GM15510 (cell line): Measurements from ENCODE around the gene BIRC6.

ENCODE experiments used
- POLR2A ChIP-seq: IDR thresholded peaks from 3 replicates; pipeline ENCODE4 v1.6.1; 2011; ENCODE audit warnings: borderline replicate concordance; ENCODE audit not compliant: insufficient read length; ENCODE audit errors: extremely low read depth

The BIRC6 gene

GRCh38 chr2:32423536-32423935 is 66.7 kb downstream of the BIRC6 start:
- no peak for TF ChIP-seq POLR2A

- TF ChIP-seq POLR2A: no peak
Measured at GRCh38 chr2:32424739-32425138, 67.9 kb downstream of the BIRC6 start.

- no peak for TF ChIP-seq POLR2A
Measured at GRCh38 chr2:32425719-32426141, 68.9 kb downstream of the BIRC6 start.

- TF ChIP-seq POLR2A: no peak
Measured at GRCh38 chr2:32427672-32428610, 71.1 kb downstream of the BIRC6 start.

- TF ChIP-seq POLR2A: no peak
Measured at GRCh38 chr2:32430804-32431203, 74.0 kb downstream of the BIRC6 start.

GRCh38 chr2:32436150-32436549 is 79.3 kb downstream of the BIRC6 start:
- TF ChIP-seq POLR2A: no peak

GRCh38 chr2:32442020-32442467 is 85.2 kb downstream of the BIRC6 start:
- TF ChIP-seq POLR2A: no peak

GRCh38 chr2:32446369-32446768 is 89.5 kb downstream of the BIRC6 start:
- no peak for TF ChIP-seq POLR2A

- no peak for TF ChIP-seq POLR2A
Measured at GRCh38 chr2:32450851-32451250, 94.0 kb downstream of the BIRC6 start.

GRCh38 chr2:32452338-32453064 is 95.7 kb downstream of the BIRC6 start:
- TF ChIP-seq POLR2A: no peak

GRCh38 chr2:32453242-32454062 is 96.6 kb downstream of the BIRC6 start:
- no peak for TF ChIP-seq POLR2A

GRCh38 chr2:32455816-32456215 is 99.0 kb downstream of the BIRC6 start:
- TF ChIP-seq POLR2A: no peak

- TF ChIP-seq POLR2A: no peak
Measured at GRCh38 chr2:32456808-32457207, 100.0 kb downstream of the BIRC6 start.

- no peak for TF ChIP-seq POLR2A
Measured at GRCh38 chr2:32457814-32458213, 101.0 kb downstream of the BIRC6 start.

GRCh38 chr2:32463110-32463509 is 106.3 kb downstream of the BIRC6 start:
- no peak for TF ChIP-seq POLR2A
